Neural progenitor cell (in vitro differentiated cells): Measurements from ENCODE around the gene PHLPP2. TPM values are rescaled to one million over a fixed set of nuclear protein-coding genes. Genes with fewer than 3 reads are reported as not detected.

Source experiments
- DNase-seq: peaks from one replicate; pipeline ENCODE4 v3.0.0-alpha.2; 2016; ENCODE audit warnings: low spot score
- H2AFZ ChIP-seq: fragments of 200-600 bp; sonication (generic); replicated peaks from 2 replicates; pipeline ENCODE4 v1.6.1; 2016; ENCODE audit warnings: antibody characterized with exemption
- H3F3A ChIP-seq: fragments of 200-600 bp; sonication (generic); 2 replicates; pipeline ENCODE4 v1.6.1; 2016; ENCODE audit warnings: antibody characterized with exemption, low read depth
- H3K27ac ChIP-seq: fragments of 200-600 bp; sonication (generic); 2 replicates; pipeline ENCODE4 v1.5.1; 2016; ENCODE audit warnings: mild to moderate bottlenecking
- H3K27me3 ChIP-seq: fragments of 200-600 bp; sonication (generic); 2 replicates; pipeline ENCODE4 v1.6.1; 2016; ENCODE audit warnings: mild to moderate bottlenecking, moderate library complexity
- H3K36me3 ChIP-seq: fragments of 200-600 bp; sonication (generic); 2 replicates; pipeline ENCODE4 v1.5.1; 2016
- H3K4me1 ChIP-seq: fragments of 200-600 bp; sonication (generic); 2 replicates; pipeline ENCODE4 v1.6.1; 2016; ENCODE audit warnings: mixed run types
- H3K4me2 ChIP-seq: fragments of 200-600 bp; sonication (generic); 2 replicates; pipeline ENCODE4 v1.6.1; 2016
- H3K4me3 ChIP-seq: fragments of 200-600 bp; sonication (generic); 2 replicates; pipeline ENCODE4 v1.5.1; 2016
- H3K79me2 ChIP-seq: fragments of 200-600 bp; sonication (generic); 2 replicates; pipeline ENCODE4 v1.6.1; 2016; ENCODE audit warnings: low read depth
- H3K9ac ChIP-seq: fragments of 200-600 bp; sonication (generic); 2 replicates; pipeline ENCODE4 v1.6.1; 2016
- H3K9me3 ChIP-seq: fragments of 200-600 bp; sonication (generic); 2 replicates; pipeline ENCODE4 v1.5.1; 2016; ENCODE audit warnings: low read depth
- H4K20me1 ChIP-seq: fragments of 200-600 bp; sonication (generic); 2 replicates; pipeline ENCODE4 v1.6.1; 2016; ENCODE audit warnings: low read depth
- H3K27ac Mint-ChIP-seq: 3 replicates; pipeline ENCODE4 v1.8.0; 2021; ENCODE audit warnings: mixed read lengths
- H3K27me3 Mint-ChIP-seq: 2 replicates; pipeline ENCODE4 v1.8.0; 2022; ENCODE audit warnings: low read depth, mild to moderate bottlenecking, inconsistent platforms, moderate library complexity, mixed read lengths; ENCODE audit not compliant: insufficient read depth
- H3K36me3 Mint-ChIP-seq: 3 replicates; pipeline ENCODE4 v1.8.0; 2021; ENCODE audit warnings: mixed read lengths
- H3K4me1 Mint-ChIP-seq: 3 replicates; pipeline ENCODE4 v1.8.0; 2021; ENCODE audit warnings: mixed read lengths
- H3K4me3 Mint-ChIP-seq: 3 replicates; pipeline ENCODE4 v1.8.0; 2021; ENCODE audit warnings: mild to moderate bottlenecking, moderate library complexity, mixed read lengths
- H3K9me3 Mint-ChIP-seq: 3 replicates; pipeline ENCODE4 v1.8.0; 2020; ENCODE audit warnings: mixed read lengths
- CTCF ChIP-seq: fragments of 200-600 bp; sonication (generic); IDR thresholded peaks from 2 replicates; pipeline ENCODE4 v1.5.1; 2017; ENCODE audit warnings: antibody characterized with exemption, mild to moderate bottlenecking
- EZH2 ChIP-seq: fragments of 200-600 bp; sonication (generic); IDR thresholded peaks from 2 replicates; pipeline ENCODE4 v1.6.1; 2017; ENCODE audit warnings: antibody characterized with exemption, mild to moderate bottlenecking, moderate library complexity
- EZH2phosphoT487 ChIP-seq: fragments of 200-600 bp; sonication (generic); IDR thresholded peaks from 2 replicates; pipeline ENCODE4 v1.6.1; 2017; ENCODE audit warnings: antibody characterized with exemption
- total RNA-seq: library from RNA; depleted of rRNA; stranded (reverse); fragments of >200 nt; gene quantifications from 2 replicates; pipeline ENCODE4 v1.2.3, GENCODE V29; 2015; ENCODE audit warnings: low replicate concordance

The PHLPP2 gene
- total RNA-seq, 1 donor from 2014 or later = 12.9 TPM

GRCh38 chr16:71758293-71758760 is 33.8 kb upstream of the PHLPP2 start:
- no peaks in the 10 kb centered on the region for H3K27me3 Mint-ChIP-seq
- Histone ChIP-seq H3K79me2 (no peaks in the 10 kb centered on the region), H2AFZ (no peak overlapping the region), H4K20me1 (no peaks in the 10 kb centered on the region), H3K4me3 (no peak overlapping the region), H3K27me3 (no peaks in the 10 kb centered on the region), H3K9me3 (no peaks in the 10 kb centered on the region), H3K4me2 (no peak overlapping the region), H3F3A (peaks cover 8% of the 10 kb centered on the region), H3K27ac (no peak overlapping the region), H3K4me1 (no peaks in the 10 kb centered on the region), H3K36me3 (peaks cover 10% of the 10 kb centered on the region), H3K9ac (no peak overlapping the region)
- TF ChIP-seq EZH2 (no peak), CTCF (no peak), EZH2phosphoT487 (no peak)
- H3K27ac Mint-ChIP-seq = no peak overlapping the region
- no peak for DNase-seq
- H3K4me3 Mint-ChIP-seq = no peak overlapping the region
- H3K4me1 Mint-ChIP-seq = no peaks in the 10 kb centered on the region
- no peaks in the 10 kb centered on the region for H3K9me3 Mint-ChIP-seq
- H3K36me3 Mint-ChIP-seq = peaks cover 27% of the 10 kb centered on the region

GRCh38 chr16:71754652-71755051 is 30.2 kb upstream of the PHLPP2 start:
- Histone ChIP-seq H3K4me2 (no peak overlapping the region), H2AFZ (no peak overlapping the region), H3K9me3 (no peaks in the 10 kb centered on the region), H3K4me1 (no peaks in the 10 kb centered on the region), H4K20me1 (no peaks in the 10 kb centered on the region), H3F3A (peaks cover 9% of the 10 kb centered on the region), H3K79me2 (no peaks in the 10 kb centered on the region), H3K27me3 (no peaks in the 10 kb centered on the region), H3K27ac (no peak overlapping the region), H3K36me3 (peaks cover 10% of the 10 kb centered on the region), H3K9ac (no peak overlapping the region), H3K4me3 (no peak overlapping the region)
- Mint-ChIP-seq H3K27me3 (no peaks in the 10 kb centered on the region), H3K27ac (no peak overlapping the region), H3K9me3 (no peaks in the 10 kb centered on the region), H3K4me3 (no peak overlapping the region), H3K36me3 (peaks cover 18% of the 10 kb centered on the region), H3K4me1 (no peaks in the 10 kb centered on the region)
- no peak for DNase-seq
- TF ChIP-seq CTCF (no peak), EZH2 (no peak), EZH2phosphoT487 (no peak)

GRCh38 chr16:71754108-71754507 is 29.6 kb upstream of the PHLPP2 start:
- H3K27me3 ChIP-seq = no peaks in the 10 kb centered on the region
- Mint-ChIP-seq H3K9me3 (no peaks in the 10 kb centered on the region), H3K4me1 (no peaks in the 10 kb centered on the region), H3K27ac (no peak overlapping the region), H3K36me3 (peaks cover 19% of the 10 kb centered on the region), H3K27me3 (no peaks in the 10 kb centered on the region), H3K4me3 (no peak overlapping the region)
- H3K9ac ChIP-seq = no peak overlapping the region
- H3K79me2 ChIP-seq = no peaks in the 10 kb centered on the region
- no peak overlapping the region for H3K4me3 ChIP-seq
- no peak for DNase-seq
- H3K36me3 ChIP-seq = peaks cover 10% of the 10 kb centered on the region
- no peak overlapping the region for H3K4me2 ChIP-seq
- no peaks in the 10 kb centered on the region for H4K20me1 ChIP-seq
- no peaks in the 10 kb centered on the region for H3K4me1 ChIP-seq
- H2AFZ ChIP-seq = no peak overlapping the region
- peaks cover 9% of the 10 kb centered on the region for H3F3A ChIP-seq
- TF ChIP-seq EZH2phosphoT487 (no peak), EZH2 (no peak), CTCF (no peak)
- H3K9me3 ChIP-seq = no peaks in the 10 kb centered on the region
- H3K27ac ChIP-seq = no peak overlapping the region
